GM21737 (cell line): ENCODE data around the gene COL4A1.

Experiments used
- ATAC-seq: cut with Tn5 transposase; IDR thresholded peaks from one replicate; pipeline ENCODE4 v1.9.1; 2021; ENCODE audit warnings: mild to moderate bottlenecking, moderate library complexity; ENCODE audit not compliant: unreplicated experiment

Gene COL4A1

GRCh38 chr13:110179116-110179856, 127.7 kb downstream of the COL4A1 start:
- ATAC-seq, result no peak

GRCh38 chr13:110177790-110178189, 129.2 kb downstream of the COL4A1 start:
- ATAC-seq, result no peak

GRCh38 chr13:110176431-110176830, 130.5 kb downstream of the COL4A1 start:
- ATAC-seq, result no peak

GRCh38 chr13:110173247-110173818, 133.6 kb downstream of the COL4A1 start:
- ATAC-seq, result no peak

GRCh38 chr13:110170882-110171281, 136.1 kb downstream of the COL4A1 start:
- ATAC-seq, result no peak

- ATAC-seq, result no peak
Measured at GRCh38 chr13:110170020-110170790, 136.8 kb downstream of the COL4A1 start.

GRCh38 chr13:110168999-110169933, 137.7 kb downstream of the COL4A1 start:
- no peak for ATAC-seq

- no peak for ATAC-seq
Measured at GRCh38 chr13:110166598-110166997, 140.4 kb downstream of the COL4A1 start.

- no peak for ATAC-seq
Measured at GRCh38 chr13:110164706-110165105, 142.3 kb downstream of the COL4A1 start.

GRCh38 chr13:110162866-110163658, 143.9 kb downstream of the COL4A1 start:
- no peak for ATAC-seq

- ATAC-seq, result no peak
Measured at GRCh38 chr13:110162053-110162452, 144.9 kb downstream of the COL4A1 start.

GRCh38 chr13:110161112-110161882, 145.7 kb downstream of the COL4A1 start:
- ATAC-seq, result no peak

GRCh38 chr13:110158226-110158625, 148.7 kb downstream of the COL4A1 start:
- no peak for ATAC-seq

GRCh38 chr13:110157718-110158117, 149.2 kb downstream of the COL4A1 start:
- no peak for ATAC-seq

- no peak for ATAC-seq
Measured at GRCh38 chr13:110156301-110157049, 150.5 kb downstream of the COL4A1 start.

GRCh38 chr13:110155072-110155471, 151.9 kb downstream of the COL4A1 start:
- no peak for ATAC-seq

- no peak for ATAC-seq
Measured at GRCh38 chr13:110154410-110154933, 152.5 kb downstream of the COL4A1 start.

- no peak for ATAC-seq
Measured at GRCh38 chr13:110152351-110152750, 154.6 kb downstream of the COL4A1 start.
